OCI-M1 (cell line): ENCODE results near the gene CHST11.

ENCODE experiments used
- DNase-seq: peaks from one replicate; lab custom pipeline; 2025; lab: John Stamatoyannopoulos, UW

Gene CHST11

DNA sequence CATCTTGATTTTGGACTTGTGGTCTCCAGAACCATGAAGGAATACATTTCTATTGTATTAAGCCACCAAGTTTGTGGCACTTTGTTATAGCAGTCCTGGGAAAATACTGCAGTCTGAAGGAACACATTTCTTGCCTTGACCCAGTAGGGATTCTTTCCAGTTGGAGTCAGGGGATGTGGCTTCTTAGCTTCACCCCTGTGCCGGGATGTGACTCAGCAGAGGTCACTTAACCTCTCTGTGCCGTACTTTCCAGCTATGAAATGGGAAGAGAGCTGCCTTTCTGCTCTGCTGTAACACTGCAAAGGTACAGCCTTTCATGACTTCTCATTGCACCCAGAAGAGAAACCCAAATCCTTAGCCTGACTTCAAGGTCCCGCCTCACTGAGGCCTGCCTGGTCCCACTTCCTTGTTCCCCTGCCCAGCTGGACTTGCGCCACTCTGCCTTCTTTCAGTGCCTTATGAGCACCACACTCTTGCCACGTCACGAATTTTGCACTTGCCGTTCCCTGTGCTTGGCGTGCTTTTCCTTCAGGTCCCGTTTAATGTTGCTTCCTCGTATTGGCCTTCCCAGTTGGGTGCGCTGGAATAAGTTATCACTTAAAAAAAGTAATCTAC, 24.2 kb downstream of the CHST11 start:
- no peak for DNase-seq

DNA sequence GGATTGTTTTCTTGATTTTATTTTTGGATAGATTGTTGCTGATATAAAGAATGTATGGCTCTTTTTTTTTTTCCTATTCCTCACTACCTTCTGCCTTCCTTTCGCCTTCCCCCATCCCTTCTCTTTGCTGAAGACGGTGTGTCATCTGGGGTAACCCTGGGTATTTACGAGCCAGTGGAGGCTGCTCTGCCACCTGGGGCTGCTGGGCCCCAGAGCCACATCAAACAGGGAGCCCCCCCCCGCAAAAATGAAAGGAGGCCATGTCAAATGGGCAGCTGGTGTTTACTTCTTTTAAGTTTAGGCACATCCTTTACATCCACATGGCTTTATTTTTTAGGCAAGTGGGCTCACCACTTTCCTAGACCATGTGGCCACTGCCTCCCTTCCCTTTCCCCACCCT, 25.4 kb downstream of the CHST11 start:
- no peak for DNase-seq

GRCh38 chr12:104482748-104483147, 26.0 kb downstream of the CHST11 start:
- no peak for DNase-seq

- DNase-seq = no peak
These were observed 27.3 kb downstream of the CHST11 start for GRCh38 chr12:104484079-104484478.

- DNase-seq = peak; percentile 35
These were observed 29.1 kb downstream of the CHST11 start for GRCh38 chr12:104485651-104486362.

- DNase-seq = no peak
These were observed 29.6 kb downstream of the CHST11 start for GRCh38 chr12:104486363-104486750.

GRCh38 chr12:104486943-104487819, 30.4 kb downstream of the CHST11 start:
- DNase-seq = no peak

- DNase-seq = no peak
These were observed 31.6 kb downstream of the CHST11 start for GRCh38 chr12:104488374-104488773.

DNA sequence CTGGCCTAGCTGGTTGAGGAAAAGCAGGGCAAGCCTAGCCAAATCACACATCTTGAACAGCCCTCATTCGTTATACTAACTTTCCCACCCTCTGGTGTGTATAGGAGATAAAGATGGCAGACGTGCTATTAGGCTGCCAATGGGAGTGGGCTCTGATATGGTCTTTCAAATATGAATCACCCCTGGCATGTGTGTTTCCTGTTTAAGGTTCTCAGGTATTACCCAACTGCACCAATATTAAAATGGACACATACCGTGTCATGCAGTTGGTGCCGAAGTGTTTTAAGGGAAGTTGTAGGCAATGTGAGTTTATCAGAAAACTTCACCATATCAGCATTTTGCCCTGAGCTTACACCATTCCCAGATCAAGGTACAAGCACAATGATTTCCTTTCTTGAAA, 33.4 kb downstream of the CHST11 start:
- no peak for DNase-seq

DNA sequence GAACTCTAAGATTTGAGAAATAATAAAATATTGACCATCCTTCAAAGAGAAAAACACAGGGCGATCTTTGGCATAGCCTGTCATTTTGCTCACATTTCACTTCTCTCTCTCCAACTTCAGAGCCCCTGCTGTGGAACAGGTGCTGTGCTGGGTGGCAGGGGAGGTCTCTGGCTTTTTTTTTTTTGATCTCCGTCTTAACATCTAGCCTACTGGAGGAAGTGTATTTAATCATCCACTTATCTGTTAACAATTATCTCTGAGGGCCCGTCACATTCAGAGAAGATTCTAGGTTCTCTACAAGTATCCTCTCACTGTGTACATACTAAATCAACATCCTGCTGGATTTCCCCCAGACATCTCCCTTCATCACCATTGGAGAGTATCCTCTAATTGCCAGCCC, 34.1 kb downstream of the CHST11 start:
- DNase-seq = no peak

- DNase-seq = no peak
These were observed 36.7 kb downstream of the CHST11 start for GRCh38 chr12:104493496-104493895.

- no peak for DNase-seq
These were observed 37.5 kb downstream of the CHST11 start for GRCh38 chr12:104494137-104494792.

GRCh38 chr12:104494793-104495158, 38.0 kb downstream of the CHST11 start:
- DNase-seq = no peak

- DNase-seq = no peak
These were observed 39.0 kb downstream of the CHST11 start for GRCh38 chr12:104495786-104496185.

- no peak for DNase-seq
These were observed 39.6 kb downstream of the CHST11 start for GRCh38 chr12:104496336-104496735.

- no peak for DNase-seq
These were observed 41.6 kb downstream of the CHST11 start for GRCh38 chr12:104498211-104498801.

DNA sequence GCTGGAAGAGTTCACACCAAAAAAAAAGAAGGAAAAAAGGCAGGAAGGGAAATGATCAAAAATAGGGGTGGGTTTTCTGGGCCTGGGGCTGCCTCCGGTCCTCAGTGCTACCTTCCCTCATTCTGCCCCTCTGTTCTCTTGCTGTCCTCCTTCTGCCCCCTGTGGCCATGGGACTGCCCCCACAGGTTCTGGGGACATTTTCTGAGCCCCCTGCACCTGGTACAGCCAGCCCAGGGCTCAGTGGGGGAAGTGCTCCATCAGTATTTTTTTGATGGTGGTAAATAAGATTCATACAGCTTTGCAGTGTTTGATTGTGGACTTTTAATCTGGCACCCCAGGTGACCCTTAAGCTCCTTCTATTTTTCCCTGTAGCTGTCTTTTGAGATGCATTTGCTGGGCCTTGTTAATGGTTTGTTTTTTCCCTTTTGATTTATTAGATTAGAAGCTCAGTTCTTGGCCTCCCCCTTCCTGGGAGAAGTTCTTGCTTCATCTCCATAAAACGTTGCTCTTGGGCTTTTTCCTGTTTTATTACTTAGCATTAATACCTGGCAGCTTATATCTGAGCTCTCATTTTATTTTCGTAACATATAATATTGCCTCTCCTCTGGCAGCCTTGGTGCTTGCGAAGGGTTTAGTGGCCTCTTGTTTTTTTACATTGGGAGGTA, 43.1 kb downstream of the CHST11 start:
- DNase-seq = no peak

DNA sequence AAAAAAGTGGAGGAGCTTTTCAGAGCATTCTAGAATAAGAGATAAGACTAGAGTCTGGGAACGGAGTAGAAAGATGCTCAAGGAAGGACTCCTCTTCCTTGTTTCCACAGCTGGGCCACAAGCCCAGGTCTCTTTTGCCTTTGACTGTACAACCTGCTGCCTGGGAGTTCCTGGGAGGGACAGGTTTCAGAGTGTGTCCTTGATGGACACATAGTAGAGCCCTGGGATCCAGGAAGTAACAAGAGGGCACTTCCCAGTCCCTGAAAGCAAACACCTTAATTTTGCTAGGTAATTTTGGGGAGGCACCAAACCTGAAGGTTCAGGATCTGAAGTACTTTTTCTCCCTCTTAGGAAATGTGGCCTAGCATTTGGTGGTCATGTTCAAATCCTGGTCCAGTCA, 44.4 kb downstream of the CHST11 start:
- no peak for DNase-seq

DNA sequence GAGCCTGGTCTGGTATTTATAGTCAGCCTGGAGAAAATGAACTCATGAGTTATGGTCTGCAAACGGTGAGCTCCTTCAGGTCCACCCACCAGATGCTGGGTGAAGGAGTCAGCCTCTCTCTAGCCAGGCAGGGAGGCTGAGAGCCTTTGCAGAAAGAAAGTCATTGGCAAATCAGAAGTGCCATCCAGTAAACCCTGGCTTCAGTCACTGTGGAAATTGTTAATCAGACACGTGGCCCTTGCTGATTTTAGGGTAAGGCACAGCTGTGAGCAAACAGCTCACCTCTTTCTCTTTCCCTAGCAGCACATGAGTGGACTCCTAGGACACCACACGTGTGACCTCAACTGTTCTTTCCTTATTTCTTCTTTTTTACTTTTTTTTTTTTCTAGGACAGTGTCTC, 44.9 kb downstream of the CHST11 start:
- DNase-seq = no peak

DNA sequence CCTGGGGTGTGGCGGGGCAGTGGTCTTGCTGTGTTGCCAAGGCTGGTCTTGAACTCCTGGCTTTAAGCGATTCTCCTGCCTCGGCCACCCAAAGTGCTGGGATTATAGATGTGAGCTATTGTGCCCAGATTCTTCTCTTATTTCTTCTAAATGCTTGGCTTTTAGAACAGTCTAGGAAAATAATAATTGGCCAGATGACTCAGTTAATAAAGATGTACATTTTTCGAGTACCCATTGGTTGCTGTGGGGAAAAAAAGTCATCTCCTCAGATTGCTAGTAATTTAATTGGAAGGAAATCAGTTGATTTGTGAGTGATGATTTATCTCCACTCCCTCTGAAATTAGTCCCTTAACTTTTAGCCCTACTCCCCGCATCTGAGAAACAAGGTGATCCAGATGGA, 45.5 kb downstream of the CHST11 start:
- DNase-seq = no peak

GRCh38 chr12:104502638-104503037, 45.9 kb downstream of the CHST11 start:
- DNase-seq = no peak

DNA sequence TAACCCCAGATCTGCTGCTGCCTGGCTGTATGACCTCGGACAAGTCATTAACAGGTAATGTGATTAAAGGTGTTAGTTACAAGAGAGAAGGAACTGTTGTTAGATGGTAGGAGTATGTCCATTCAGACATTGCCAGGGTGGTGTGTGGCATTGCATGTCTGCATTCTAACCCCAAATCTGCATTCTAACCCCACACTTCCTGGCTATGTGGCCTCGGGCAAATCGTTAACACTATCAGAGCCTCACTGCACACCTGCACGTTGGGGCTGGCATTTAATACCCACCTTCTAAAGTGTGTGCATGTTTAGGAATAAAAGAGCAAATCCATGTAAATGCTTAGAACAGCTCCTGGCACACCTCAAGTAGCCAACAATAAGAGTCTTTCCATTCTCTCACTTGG, 46.4 kb downstream of the CHST11 start:
- DNase-seq = no peak
